Large intestine (tissue), 3 donors: Measurements from ENCODE around the gene TSPAN5. TPM values are rescaled to one million over a fixed set of nuclear protein-coding genes. Genes with fewer than 3 reads are reported as not detected.
A peak's percentile ranks its signal among the peaks of the same experiment; 100 is the strongest.
"Not testable (repeated sequence)": the region's sequence is repeated elsewhere in the genome, so short reads cannot be mapped to it uniquely, and the experiment has no call there.

Source experiments
- DNase-seq, 2 donors: peaks; one replicate each; pipeline versions ENCODE4 v3.0.0 to v3.0.0-alpha.2; 2013
- H3K27ac ChIP-seq: one replicate; pipeline ENCODE4 v1.5.1; 2013; ENCODE audit warnings: low read length
- H3K27me3 ChIP-seq: 2 replicates; pipeline ENCODE4 v1.6.1; 2013; ENCODE audit warnings: low read length; ENCODE audit not compliant: control insufficient read depth, insufficient read depth
- H3K36me3 ChIP-seq: 2 replicates; pipeline ENCODE4 v1.6.1; 2013; ENCODE audit warnings: low read length; ENCODE audit not compliant: control insufficient read depth, insufficient read depth
- H3K4me1 ChIP-seq: one replicate; pipeline ENCODE4 v1.6.1; 2013; ENCODE audit warnings: low read length; ENCODE audit not compliant: control insufficient read depth, insufficient read depth
- H3K4me3 ChIP-seq: one replicate; pipeline ENCODE4 v1.5.1; 2013; ENCODE audit warnings: low read length
- H3K9me3 ChIP-seq: one replicate; pipeline ENCODE4 v1.6.1; 2013; ENCODE audit warnings: mild to moderate bottlenecking, low read depth, low read length, moderate library complexity; ENCODE audit not compliant: control insufficient read depth
- WGBS: methylation state at CpG from one replicate; pipeline ENCODE4 v1.1.5; 2013; ENCODE audit warnings: low lambda C conversion rate; ENCODE audit not compliant: insufficient coverage; 5-methylcytosine and 5-hydroxymethylcytosine counted together
- polyA plus RNA-seq: library from polyadenylated mRNA; unstranded; fragments of 120-200 nt; gene quantifications from one replicate; pipeline ENCODE4 v1.2.1, GENCODE V29; 2013

The TSPAN5 gene
- polyA plus RNA-seq, 1 donor: 9.9 TPM

DNA sequence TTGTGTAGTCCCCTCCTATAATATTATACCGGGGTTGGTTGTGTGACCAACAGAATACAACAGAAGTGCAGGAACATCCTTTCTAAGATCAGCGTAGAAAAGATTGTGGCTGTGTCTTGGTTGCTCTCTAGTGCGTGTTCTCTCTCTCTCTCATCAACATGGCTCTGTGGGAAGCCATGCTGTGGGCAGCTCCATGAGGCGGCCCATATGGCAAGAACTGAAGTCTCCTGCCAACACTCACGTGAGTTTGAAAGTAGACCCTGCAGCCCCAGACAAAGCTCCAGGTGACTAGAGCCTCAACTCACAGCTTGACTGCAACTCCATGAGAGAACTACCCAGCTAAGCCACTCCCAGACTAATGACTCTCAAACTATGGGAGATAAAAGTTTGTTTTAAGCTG is 118.7 kb downstream of the TSPAN5 start:
- H3K36me3 ChIP-seq: no peaks in the 10 kb centered on the region
- no peaks in the 10 kb centered on the region for H3K4me1 ChIP-seq
- no peak for DNase-seq
- H3K27me3 ChIP-seq: no peaks in the 10 kb centered on the region
- H3K4me3 ChIP-seq: no peak overlapping the region
- no CpG with 5 or more reads among the region's 5 CpGs for WGBS
- H3K9me3 ChIP-seq: no peaks in the 10 kb centered on the region
- H3K27ac ChIP-seq: no peak overlapping the region

DNA sequence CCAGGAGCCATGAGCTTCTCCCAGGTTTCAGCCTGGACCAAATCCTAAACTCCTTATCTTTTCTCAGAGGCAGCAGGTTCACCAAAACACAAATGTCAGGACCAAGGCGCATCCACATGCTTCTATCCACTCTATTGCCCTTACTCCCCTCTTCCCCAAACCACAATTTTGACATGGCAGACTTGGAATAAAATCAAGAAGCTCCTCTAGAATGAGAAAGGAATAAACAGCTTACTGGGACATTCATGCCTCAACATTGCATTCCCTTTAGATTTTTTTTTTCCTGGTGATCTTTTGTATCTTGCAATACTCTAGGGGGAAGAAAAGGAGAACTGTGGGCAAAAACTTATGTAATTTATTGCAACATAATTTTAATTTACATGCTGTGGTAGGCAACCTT is 119.1 kb downstream of the TSPAN5 start:
- Histone ChIP-seq H3K4me1 (no peaks in the 10 kb centered on the region), H3K36me3 (no peaks in the 10 kb centered on the region), H3K9me3 (no peaks in the 10 kb centered on the region), H3K27me3 (no peaks in the 10 kb centered on the region), H3K27ac (no peak overlapping the region), H3K4me3 (no peak overlapping the region)
- DNase-seq: no peak
- WGBS: no CpG with 5 or more reads among the region's 1 CpG

DNA sequence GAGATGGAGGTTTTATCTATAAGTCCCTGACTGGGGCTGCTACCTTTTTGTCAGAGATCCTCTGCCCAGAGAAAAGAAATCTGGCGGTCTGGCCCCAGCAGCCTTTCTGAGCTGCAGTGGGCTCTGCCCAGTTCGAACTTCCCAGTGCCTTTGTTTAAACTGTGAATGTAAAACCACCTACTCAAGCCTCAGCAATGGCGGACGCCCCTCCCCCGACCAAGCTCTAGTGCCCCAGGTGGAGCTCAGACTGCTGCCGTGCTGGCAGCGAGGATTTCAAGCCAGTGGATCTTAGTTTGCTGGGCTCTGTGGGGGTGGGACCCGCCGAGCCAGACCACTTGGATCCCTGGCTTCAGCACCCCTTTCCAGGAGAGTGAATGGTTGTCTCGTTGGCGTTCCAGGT is 121.8 kb downstream of the TSPAN5 start:
- DNase-seq: no peak
- Histone ChIP-seq H3K27me3 (no peaks in the 10 kb centered on the region), H3K4me3 (no peak overlapping the region), H3K27ac (no peak overlapping the region), H3K4me1 (no peaks in the 10 kb centered on the region), H3K9me3 (no peaks in the 10 kb centered on the region), H3K36me3 (no peaks in the 10 kb centered on the region)
- WGBS: no CpG with 5 or more reads among the region's 11 CpGs

DNA sequence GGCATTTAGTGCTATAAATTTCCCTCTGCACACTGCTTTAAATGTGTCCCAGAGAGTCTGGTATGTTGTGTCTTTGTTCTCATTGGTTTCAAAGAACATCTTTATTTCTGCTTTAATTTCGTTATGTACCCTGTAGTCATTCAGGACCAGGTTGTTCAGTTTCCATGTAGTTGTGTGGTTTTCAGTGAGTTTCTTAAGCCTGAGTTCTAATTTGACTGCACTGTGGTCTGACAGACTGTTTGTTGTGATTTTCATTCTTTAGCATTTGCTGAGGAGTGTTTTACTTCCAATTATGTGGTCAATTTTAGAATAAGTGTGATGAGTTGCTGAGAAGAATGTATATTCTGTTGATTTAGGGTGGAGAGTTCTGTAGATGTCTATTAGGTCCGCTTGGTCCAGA is 124.3 kb downstream of the TSPAN5 start:
- H3K36me3 ChIP-seq, H3K4me3 ChIP-seq, DNase-seq, H3K9me3 ChIP-seq, H3K4me1 ChIP-seq, H3K27ac ChIP-seq, H3K27me3 ChIP-seq: not testable (repeated sequence)
- 100% methylated on average over 1 of the region's 2 CpGs for WGBS

DNA sequence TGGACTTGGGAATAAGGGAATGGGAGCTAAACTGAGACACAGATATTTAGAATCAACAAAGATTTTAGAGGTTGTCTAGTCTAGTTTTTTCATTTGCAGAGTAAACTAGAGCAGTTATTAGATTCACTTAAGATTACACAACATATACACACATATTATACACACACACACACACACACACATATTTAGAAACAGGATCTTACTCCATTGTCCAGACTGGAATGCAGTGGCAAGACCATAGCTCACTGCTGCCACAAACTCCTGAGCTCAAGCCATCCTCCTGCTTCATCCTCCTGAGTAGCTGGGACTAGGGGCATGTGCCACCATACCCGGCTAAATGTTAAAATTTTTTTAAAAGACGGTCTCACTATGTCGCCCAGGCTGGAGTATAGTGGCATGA is 127.8 kb downstream of the TSPAN5 start:
- Histone ChIP-seq H3K9me3 (no peaks in the 10 kb centered on the region), H3K36me3 (no peaks in the 10 kb centered on the region), H3K4me3 (no peak overlapping the region), H3K27ac (no peak overlapping the region), H3K4me1 (no peaks in the 10 kb centered on the region), H3K27me3 (no peaks in the 10 kb centered on the region)
- DNase-seq: no peak
- WGBS: 100% methylated on average over 1 of the region's 3 CpGs

DNA sequence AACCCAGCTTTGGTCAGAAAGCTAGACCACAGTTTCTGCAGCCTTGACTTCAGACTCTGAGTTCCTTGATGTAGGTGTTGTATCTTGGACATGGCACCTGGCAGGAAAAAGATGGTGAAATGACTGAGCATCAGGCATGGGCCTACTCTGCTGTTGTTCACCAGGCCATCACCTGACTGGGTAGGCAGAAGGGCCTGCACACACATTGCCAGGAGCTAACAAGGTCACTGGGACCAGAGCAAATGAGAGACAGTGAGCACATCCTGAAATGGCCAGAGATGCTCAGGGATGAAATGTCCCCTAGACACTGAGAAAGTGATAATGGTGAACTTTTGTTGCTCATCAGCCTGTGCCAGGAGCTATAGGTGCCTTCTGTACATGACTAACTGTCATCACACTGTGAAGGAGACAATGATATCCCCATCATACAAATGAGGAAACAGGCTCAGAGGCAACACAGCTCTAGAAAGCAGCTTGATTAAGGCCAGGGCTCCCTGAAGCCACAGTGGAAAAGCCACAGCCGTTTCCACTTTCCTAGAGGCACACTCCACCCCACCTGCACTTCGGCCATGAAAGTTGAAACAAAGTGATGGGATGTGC is 128.3 kb downstream of the TSPAN5 start:
- no peak overlapping the region for H3K4me3 ChIP-seq
- no CpG with 5 or more reads among the region's 2 CpGs for WGBS
- H3K27me3 ChIP-seq: no peaks in the 10 kb centered on the region
- DNase-seq: no peak
- no peaks in the 10 kb centered on the region for H3K36me3 ChIP-seq
- H3K9me3 ChIP-seq: no peaks in the 10 kb centered on the region
- no peaks in the 10 kb centered on the region for H3K4me1 ChIP-seq
- H3K27ac ChIP-seq: no peak overlapping the region

DNA sequence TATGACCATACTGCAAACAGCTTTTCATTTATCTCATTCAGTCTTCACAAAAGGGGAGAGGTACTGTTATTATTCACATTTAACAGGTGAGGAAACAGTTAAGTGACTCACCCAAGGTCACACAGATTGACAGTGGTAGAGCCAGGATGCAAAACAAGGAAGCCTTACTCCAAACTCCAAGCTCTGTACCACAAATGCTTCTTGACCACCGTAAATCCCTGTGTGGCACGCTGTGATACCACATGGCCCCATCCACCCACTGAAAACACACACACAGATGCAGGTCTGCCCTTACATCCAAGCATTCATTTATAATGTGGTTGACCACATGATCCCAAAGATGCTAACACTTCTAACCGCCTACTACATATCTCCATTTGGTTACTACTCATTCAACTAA is 129.5 kb downstream of the TSPAN5 start:
- H3K27ac ChIP-seq: no peak overlapping the region
- H3K36me3 ChIP-seq: no peaks in the 10 kb centered on the region
- H3K9me3 ChIP-seq: no peaks in the 10 kb centered on the region
- no CpG with 5 or more reads among the region's 3 CpGs for WGBS
- H3K4me3 ChIP-seq: no peak overlapping the region
- DNase-seq: no peak
- H3K4me1 ChIP-seq: no peaks in the 10 kb centered on the region
- H3K27me3 ChIP-seq: no peaks in the 10 kb centered on the region

DNA sequence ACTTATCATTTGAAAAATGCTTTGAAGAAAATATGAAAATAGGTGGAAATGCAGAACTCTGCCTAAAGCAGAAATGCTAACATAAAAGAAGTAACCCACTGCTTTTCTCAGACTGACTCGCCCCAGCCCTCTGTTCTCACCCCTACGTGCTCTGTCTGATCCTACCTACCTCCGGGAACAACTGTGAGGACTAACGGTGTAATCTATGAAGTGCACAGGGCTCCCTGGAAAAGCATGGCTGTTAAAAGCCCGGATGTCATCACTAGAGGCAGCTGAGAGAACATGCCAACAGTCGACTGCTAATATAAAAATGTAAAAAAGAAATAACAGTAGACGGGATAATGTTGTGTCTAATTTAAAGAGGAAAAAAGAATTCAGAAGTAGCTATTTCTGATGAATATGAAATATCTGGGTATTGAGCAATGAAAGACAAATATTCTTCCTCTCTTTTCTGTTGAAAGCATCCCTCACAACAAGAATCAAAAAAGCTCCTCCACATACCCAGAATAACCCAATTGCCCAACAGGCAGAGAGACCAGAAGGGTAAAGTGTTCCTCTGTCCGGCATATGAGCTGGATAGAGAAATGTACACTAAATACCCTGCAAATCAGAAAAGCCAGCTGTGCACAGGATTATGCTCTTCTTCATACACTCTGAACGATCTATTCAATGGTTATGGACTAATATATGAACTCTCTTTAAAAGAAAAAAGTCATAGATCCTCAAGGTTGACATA is 130.7 kb downstream of the TSPAN5 start:
- H3K27me3 ChIP-seq: no peaks in the 10 kb centered on the region
- H3K4me1 ChIP-seq: no peaks in the 10 kb centered on the region
- H3K27ac ChIP-seq: no peak overlapping the region
- H3K36me3 ChIP-seq: no peaks in the 10 kb centered on the region
- no peaks in the 10 kb centered on the region for H3K9me3 ChIP-seq
- WGBS: 93% methylated on average over 3 of the region's 9 CpGs
- no peak overlapping the region for H3K4me3 ChIP-seq
- no peak for DNase-seq

DNA sequence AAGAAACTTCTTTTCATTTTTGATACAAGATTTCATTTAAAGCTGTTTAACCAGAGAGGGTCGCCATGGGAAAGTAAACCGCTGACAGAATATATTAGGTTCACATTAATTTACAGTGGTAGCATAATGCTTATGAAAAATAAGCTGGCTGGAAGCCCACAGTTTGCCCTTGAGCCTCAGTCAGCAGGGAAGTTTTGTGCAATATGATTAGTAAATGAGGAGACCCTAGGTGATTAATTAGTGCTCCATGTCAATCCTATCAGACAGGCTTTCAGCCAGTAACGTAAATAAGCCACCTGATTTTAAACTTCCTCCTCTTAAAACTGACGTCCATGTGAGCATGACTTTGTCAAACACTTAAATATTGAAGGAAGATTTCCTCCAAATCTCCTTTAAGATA is 134.2 kb downstream of the TSPAN5 start:
- H3K36me3 ChIP-seq: no peaks in the 10 kb centered on the region
- H3K27ac ChIP-seq: no peak overlapping the region
- H3K4me3 ChIP-seq: no peak overlapping the region
- H3K9me3 ChIP-seq: no peaks in the 10 kb centered on the region
- no peaks in the 10 kb centered on the region for H3K27me3 ChIP-seq
- no peak for DNase-seq
- no peaks in the 10 kb centered on the region for H3K4me1 ChIP-seq
- WGBS: no CpG with 5 or more reads among the region's 4 CpGs

DNA sequence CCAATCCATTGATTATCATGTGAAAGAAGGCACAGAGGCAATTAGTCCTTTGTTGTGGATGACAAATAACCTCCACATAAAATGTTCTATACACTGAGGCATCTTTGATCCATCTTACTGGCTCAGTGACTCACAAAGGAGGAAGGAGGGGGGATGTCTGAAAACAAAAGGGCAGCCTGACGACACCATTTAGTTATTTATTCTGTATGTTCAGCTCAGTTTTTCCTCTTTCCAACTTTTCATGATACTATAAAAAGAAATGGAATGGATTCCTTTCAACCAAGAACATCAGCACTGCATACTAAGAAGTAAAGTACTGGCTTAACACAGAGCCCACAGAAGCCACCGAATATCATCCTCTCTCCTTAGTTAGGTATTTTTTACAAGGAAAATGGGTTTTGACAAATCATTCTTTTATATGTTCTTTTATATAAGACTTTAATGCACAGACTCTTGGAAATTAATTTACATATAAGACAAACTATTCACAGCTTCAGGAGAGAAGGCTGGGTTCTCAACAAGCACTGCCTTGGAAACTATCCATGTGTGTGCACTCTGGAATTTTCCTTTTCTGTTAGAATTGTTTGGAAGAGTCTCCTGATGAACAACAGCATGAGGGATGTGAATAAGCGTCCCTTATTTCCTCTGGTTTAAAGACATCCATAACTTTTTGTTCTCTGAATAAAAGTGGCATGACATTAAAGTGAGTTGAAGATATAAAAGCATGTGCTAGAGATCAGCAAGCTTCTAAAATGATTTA is 135.6 kb downstream of the TSPAN5 start:
- H3K36me3 ChIP-seq: no peaks in the 10 kb centered on the region
- no peaks in the 10 kb centered on the region for H3K4me1 ChIP-seq
- H3K9me3 ChIP-seq: no peaks in the 10 kb centered on the region
- WGBS: no CpG with 5 or more reads among the region's 3 CpGs
- no peaks in the 10 kb centered on the region for H3K27me3 ChIP-seq
- H3K27ac ChIP-seq: peak overlapping the region; percentile 16
- no peak overlapping the region for H3K4me3 ChIP-seq
- no peak for DNase-seq
